ENCODE measurements around the gene ZNF710.
"Not testable (repeated sequence)": the region's sequence is repeated elsewhere in the genome, so short reads cannot be mapped to it uniquely, and the experiment has no call there.

The ZNF710 gene

DNA sequence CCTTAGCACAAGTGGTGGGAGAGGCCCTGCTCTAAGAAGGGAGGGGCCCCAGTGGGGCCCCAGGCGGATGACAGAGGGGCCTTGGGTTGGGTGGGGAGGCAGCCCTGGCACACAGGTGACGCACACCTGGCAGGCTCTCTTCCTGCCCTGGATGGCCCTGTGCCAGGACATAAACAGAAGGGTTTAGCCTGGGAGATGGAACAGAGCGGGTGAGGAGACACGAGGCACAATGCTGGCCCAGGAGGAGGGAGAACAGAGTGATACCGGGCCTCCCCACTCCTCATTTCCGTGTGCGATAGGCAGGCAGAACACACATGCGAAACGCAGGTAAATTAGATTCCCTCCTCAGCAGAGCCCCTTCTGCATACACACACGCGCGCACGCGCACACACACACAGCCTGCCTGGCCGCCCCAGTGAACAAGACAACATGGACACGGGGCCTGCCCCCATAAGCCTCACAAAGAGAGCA is 61.4 kb downstream of the ZNF710 start:
- DNase-seq: no peak

- no peak for DNase-seq
Observed at GRCh38 chr15:90062973-90063769, 62.0 kb downstream of the ZNF710 start.

- DNase-seq: no peak
Observed at GRCh38 chr15:90063770-90064247, 62.7 kb downstream of the ZNF710 start.

DNA sequence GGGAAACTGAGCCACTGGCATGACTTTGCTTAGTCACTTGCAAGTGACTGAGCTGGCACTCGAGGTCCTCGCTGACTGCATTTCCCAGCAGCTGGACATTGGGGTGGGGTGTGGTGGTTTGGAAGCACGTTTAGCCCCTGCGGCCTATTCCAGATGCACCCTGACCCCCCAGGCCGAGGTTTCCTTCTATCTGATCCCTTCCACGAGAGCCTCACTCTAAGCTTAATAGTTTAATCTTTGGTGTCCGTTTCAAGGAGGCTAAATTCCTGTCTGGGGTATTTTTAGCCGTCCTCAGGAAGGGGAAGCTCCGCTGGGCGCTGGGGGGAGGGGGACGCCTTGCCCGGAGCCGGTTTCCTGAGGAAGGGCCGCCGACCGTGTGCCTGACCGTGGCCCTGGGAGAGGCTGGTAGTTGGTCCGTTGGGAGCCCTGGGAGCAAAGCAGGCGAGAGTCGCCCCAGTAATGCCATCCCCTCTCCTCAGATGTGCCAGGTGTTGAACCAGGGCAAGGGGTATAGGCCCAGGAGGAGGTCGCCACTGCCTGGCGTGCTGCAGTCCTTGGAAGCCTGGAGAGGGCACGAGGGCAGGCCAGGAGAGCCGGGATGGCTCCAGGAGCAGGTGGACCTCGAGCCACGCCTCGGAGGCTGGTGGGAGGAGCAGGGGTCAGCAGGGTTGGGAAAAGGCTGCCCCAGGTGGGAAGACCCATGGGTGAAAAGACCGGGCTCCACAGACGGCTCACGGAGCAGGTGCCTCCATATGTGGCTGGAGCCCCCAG is 64.0 kb downstream of the ZNF710 start:
- no peak for DNase-seq

DNA sequence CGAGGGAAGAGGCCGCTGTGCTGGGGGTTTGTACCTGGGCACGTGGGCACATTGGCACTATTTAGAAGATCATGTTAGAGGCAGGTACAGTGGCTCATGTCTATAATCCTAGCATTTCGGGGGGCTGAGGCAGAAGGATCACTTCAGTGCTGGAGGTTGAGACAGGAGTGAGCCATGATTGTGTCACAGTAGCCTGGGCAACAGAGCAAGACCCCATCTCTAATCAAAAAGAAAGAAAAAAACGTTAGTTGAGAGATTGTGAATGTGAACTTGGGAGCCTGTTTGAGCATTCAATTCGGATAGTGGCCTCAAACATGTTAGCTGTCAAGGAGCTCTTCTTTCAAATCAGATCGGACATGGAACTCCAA is 64.5 kb downstream of the ZNF710 start:
- DNase-seq: no peak

DNA sequence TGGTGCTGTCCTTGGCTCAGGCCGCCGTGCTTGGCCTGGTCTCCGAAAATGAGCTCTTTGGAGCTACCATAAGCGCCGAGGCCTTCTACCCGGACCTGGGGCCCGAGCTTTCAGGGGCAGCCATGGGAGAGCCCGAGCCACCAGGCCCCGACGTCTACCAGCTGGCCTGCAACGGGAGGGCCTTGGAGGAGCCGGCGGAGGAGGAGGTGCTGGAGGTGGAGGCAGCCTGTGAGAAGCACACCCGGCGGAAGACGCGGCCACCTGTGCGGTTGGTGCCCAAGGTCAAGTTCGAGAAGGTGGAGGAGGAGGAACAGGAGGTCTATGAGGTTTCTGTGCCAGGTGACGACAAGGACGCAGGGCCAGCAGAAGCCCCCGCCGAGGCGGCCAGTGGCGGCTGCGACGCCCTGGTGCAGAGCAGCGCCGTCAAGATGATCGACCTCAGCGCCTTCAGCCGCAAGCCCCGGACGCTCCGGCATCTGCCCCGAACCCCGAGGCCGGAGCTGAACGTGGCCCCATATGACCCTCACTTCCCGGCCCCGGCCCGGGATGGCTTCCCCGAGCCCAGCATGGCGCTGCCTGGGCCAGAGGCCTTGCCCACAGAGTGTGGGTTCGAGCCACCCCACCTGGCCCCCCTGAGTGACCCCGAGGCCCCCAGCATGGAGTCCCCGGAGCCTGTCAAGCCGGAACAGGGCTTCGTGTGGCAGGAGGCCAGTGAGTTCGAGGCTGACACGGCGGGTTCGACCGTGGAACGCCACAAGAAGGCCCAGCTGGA is 66.2 kb downstream of the ZNF710 start:
- no peak for DNase-seq

DNA sequence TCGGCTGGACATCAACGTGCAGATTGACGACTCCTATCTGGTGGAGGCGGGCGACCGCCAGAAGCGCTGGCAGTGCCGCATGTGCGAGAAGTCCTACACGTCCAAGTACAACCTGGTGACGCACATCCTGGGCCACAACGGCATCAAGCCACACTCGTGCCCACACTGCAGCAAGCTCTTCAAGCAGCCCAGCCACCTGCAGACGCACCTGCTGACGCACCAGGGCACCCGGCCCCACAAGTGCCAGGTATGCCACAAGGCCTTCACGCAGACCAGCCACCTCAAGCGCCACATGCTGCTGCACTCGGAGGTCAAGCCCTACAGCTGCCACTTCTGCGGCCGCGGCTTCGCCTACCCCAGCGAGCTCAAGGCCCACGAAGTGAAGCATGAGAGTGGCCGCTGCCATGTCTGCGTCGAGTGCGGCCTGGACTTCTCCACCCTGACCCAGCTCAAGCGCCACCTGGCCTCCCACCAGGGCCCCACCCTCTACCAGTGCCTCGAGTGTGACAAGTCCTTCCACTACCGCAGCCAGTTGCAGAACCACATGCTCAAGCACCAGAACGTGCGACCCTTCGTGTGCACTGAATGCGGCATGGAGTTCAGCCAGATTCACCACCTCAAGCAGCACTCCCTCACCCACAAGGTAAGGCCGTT is 67.0 kb downstream of the ZNF710 start:
- no peak for DNase-seq

GRCh38 chr15:90070623-90071022 is 69.5 kb downstream of the ZNF710 start:
- DNase-seq: not testable (repeated sequence)

- DNase-seq: peak; percentile 79
Observed at GRCh38 chr15:90071220-90071807, 70.2 kb downstream of the ZNF710 start.

DNA sequence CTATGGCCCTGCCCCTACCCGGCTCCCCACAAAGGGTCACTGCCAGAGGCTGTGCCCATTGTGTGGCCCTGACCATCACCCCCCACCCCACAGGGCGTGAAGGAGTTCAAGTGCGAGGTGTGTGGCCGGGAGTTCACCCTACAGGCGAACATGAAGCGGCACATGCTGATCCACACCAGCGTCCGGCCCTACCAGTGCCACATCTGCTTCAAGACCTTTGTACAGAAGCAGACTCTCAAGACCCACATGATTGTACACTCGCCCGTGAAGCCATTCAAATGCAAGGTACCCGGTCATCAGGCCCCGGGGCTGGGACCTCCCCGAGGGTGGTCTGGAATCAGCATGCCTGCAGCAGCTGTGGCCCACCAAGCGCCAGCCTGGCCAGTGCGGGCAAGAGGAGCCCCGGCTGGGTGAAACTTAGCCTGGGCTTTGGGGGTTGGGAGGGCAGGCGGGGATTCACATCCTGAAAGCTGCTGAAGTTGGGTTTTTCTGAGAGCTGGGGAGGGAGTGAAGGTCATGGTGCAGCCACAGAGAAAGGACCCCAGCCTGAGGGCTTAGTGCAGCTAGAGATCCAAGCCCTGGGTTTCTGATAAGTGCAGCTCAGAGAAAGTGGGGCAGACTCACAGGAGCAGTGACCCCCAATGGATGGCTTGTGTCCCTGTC is 72.0 kb downstream of the ZNF710 start:
- no peak for DNase-seq

- DNase-seq: no peak
Observed at GRCh38 chr15:90074023-90074422, 72.9 kb downstream of the ZNF710 start.

GRCh38 chr15:90074916-90075315 is 73.8 kb downstream of the ZNF710 start:
- no peak for DNase-seq

DNA sequence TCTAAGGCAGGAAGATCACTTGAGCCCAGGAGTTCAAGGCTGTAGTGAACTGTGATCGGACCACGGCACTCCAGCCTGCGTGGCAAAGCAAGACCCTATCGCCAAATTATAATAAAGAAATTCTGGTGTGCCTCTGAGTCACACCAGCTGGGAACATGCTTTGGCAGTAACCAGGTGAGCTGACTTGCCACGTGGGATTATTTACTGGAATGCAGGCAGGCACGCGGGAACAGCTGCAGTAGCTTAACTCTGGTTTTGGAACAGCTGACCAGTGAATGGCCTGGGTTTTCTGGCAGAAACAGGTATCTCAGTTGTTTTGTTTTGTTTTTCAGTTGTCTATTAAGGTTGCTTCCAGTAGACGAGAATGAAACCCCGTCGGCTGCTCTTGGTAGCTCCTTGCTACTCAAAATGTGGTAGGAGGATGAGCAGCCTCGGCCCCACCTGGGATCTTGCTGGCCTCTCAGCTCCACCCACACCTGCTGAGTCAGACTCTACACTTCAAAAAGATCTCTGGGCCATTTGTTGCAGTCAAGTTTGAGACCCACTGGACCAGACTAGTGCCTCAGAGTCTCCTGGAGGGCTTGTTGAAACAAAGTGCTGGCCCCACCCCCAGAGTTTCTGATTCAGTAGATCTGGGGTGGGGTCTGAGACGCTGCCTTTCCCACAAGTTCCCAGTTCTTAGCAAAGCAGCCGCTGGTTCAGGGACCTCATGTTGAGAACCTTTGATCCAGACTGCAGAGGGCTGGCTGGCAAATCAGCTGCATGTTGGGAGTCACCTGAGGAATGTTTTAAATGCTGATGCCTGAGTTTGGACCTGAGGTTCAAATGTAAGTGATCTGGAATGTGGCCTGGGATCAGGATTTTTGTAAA is 74.5 kb downstream of the ZNF710 start:
- DNase-seq: no peak

DNA sequence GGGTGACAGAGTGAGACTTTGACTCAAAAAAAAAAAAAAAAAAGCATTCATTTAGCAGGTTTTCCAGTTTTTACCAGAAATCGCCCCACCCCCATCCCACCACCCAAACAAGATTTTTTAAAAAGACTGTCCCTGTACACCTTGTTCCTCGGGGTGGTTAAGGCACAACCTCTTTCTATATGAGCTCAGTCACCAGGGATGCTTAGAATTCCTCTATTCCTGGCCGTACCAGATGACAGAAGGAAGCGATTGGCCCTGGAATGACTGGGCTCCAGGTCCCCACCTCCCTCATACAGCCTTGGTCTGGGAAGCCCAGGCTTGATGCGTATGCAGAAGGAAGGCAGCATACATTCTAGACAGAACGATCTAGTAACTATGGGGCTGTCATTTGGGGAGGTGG is 75.6 kb downstream of the ZNF710 start:
- DNase-seq: no peak

DNA sequence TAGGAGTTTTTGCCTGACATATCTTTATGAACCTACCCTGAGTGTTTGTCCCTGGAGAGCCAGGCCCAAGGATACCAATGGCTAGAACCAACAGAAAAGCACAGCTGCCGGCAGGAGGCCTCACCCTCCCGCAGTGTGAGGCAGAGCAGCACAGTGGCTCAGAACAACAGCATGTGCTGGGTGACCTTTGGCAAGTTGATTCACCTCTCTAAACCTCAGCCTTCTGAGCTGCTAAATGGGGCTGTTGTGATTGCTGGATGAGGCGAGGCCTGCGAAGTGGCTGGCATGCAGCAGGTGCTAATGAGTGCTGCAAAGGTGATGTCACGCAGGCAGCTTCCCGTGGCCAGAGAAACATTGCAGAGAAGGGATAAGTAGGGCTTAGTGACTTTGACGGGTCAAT is 77.8 kb downstream of the ZNF710 start:
- DNase-seq: no peak

GRCh38 chr15:90079619-90080457 is 78.7 kb downstream of the ZNF710 start:
- no peak for DNase-seq

DNA sequence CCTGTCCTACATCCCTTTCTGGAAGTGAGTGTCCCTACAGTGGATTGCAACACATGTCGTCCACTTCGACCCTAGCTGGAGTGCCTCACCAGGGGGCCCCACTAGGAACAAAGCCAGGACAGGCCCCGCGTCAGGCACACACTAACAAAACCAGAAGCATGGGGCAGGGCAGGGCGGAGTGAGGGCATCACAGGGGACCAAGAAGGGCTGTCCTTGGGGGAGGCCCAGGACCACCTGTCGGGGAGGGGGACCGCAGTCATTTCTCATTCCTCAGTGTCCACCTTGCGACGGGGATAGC is 79.3 kb downstream of the ZNF710 start:
- no peak for DNase-seq

- no peak for DNase-seq
Observed at GRCh38 chr15:90080818-90081393, 79.8 kb downstream of the ZNF710 start.

DNA sequence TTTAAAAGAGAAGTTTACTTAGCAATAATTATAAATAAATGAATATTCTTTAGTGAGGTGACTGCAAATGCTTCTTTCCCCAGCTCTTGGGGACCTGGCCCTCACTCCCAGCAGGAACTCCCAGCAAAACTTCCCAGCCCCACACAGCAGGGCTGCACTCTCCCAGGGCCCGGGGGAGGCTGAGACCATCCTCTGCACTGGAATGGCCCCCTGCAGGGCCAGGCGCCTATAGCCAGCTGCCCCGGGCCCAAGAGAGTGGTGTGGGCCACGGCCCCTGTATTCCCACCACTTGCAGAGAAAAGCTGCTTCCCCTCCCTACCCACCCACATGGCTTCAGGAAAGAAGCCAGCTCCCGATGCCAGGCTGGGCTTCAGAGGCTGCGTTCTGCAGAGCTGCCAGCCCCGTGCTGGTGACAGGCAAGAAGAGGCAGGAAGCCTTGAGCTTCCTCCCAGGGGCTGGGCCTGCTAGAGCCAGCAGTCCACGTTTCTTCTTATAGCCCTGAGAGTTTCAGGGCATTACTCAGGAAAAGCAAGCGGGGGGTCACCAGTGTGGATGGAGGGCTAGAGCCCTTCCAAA is 81.1 kb downstream of the ZNF710 start:
- no peak for DNase-seq
